Measurements from ENCODE around the gene RNASE3.
"Not testable (repeated sequence)": the region's sequence is repeated elsewhere in the genome, so short reads cannot be mapped to it uniquely, and the experiment has no call there.

Gene RNASE3

DNA sequence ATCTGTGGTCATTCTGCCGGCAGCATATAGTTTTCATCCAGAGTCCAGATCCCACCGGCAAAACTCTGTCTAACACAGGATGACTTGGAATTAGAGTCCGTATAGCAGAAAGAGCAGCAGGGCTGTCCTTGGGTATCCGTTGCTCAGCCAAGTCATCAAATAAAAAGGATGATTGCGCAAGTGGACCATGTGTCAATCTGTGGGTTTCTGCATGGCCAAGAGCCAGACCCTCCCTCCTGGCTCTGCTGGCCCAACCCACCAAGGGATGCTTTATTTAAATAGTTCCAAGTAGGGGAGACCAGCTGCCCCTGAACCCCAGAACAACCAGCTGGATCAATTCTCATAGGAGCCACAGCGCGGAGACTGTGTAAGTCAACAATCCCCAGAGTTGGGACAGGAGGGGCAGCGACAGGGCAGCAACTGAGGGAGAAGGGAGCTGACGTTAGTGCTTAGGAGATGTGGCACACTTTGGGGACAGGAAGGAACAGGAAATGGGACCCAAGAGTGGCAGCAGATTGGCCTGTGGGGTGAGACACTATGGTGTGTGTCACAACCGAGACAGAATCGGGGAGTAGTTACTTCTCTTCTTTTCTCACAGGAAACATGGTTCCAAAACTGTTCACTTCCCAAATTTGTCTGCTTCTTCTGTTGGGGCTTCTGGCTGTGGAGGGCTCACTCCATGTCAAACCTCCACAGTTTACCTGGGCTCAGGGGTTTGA is 28.0 kb downstream of the RNASE3 start:
- DNase-seq, result not testable (repeated sequence)

GRCh38 chr14:20923766-20924297 is 32.6 kb downstream of the RNASE3 start:
- not testable (repeated sequence) for DNase-seq

GRCh38 chr14:20934148-20934762 is 43.1 kb downstream of the RNASE3 start:
- peak in 1 of 2 experiments; percentile 40 for DNase-seq

DNA sequence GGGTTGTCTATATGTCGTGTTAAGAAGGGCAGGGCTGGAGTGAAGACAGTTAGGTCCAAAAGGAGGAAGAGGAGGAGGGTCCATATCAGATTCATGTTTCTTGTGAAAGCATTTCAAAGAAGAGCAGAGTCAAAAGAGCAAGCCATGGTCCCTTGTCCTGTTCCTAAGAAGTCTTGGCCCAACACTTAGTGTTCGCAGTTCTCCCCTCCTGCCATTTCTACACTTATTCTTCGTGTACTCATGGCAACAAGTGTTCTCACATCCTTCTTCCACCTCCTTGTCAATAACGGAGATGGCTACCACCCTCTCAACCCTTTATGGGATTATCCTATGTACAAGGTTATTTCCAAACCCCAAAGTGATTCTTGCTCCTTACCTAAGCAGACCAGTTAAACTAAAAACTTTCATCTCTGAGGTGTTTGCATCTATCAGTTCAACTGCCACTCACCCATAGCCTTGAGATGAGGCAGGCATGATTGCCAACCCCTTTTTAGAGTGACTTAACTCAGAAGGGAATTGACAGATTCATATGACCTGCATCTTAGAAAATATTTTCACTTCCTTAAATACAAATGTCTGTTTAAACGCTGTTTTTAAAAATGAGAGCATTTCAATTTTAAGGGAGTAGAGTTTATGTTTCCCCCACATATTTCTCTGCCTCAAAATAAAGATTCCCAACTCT is 44.3 kb downstream of the RNASE3 start:
- DNase-seq, result no peak

Data from NCI-H526 (cell line).